Stimulated activated CD8-positive, alpha-beta memory T cell treated with anti-CD3 and anti-CD28 coated beads, Interleukin-4, amount 100 ng/mL, for 1 hour (primary cell): ENCODE data around the gene GABRG3.

ENCODE experiments used
- DNase-seq, 2 donors: peaks; one replicate each; pipeline ENCODE4 v3.0.0-alpha.2; 2020; ENCODE audit warnings: low read depth in 2 of 2, low spot score in 1 of 2

GABRG3 gene

GRCh38 chr15:26970712-26971210, at the start of gene GABRG3:
Gene GABRG3 (plus strand): TSS chr15:26971181.
- DNase-seq = no peak

GRCh38 chr15:26921433-26921832, 49.5 kb upstream of the GABRG3 start:
- no peak for DNase-seq

GRCh38 chr15:26926081-26926480, 44.9 kb upstream of the GABRG3 start:
- no peak for DNase-seq

DNA sequence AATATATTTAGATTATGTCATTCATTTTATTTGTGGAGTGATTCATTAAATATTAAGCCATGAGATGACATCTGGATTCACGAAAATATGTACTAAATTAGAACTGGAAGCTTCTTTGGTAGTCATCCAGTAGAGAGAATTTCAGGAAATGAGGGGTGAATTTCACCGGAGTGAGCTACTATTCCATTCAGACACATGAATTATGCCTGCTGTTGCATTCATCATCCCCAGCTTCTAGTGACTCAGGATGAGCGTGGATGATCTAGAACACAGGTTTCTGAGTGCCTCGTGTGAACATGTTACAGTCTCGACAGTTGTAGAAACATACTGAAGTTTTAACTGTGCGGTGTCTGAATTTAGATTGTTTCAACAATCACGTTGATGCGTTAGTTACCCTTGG, 42.9 kb upstream of the GABRG3 start:
- no peak for DNase-seq

DNA sequence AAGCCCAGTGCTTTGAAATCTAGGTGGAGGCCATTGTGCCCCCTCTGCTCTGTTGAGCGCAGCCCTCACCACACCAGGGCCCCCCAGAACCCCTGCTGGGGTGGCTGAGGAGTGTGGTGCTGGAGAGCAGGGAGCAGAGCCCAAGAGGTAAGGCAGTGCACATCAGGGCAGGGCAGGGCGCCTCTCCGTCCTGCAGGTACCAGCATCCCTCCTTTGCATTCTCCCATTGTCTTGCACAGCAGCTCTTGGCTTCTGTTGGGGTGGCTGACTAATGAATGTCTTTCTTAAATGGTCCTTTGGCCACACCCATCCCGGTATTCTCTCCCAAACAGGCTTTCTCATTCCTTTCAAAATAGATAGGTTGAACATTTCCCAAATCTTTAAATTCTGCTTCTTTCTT, 41.4 kb upstream of the GABRG3 start:
- no peak for DNase-seq

DNA sequence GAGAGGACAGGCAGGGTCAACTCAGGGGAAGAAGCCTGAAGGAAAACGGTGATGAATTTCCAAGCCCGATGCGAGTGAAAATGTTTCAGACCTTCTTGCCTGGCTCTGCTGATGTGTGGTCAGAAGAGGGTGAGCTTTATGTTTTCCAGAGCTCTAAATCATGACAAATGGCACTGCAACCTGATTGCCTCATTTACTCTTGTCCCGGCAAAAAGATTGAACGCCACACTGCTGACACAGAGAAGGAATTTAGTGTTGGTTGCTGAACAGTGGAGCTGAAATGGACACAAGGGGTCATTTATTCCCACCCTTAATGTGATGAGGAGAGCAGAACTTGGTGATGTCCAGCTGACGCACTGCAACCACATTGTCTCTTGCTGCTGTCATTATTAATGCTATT, 36.1 kb upstream of the GABRG3 start:
- no peak for DNase-seq

- no peak for DNase-seq
Measured at GRCh38 chr15:26935322-26935721, 35.7 kb upstream of the GABRG3 start.

GRCh38 chr15:26936502-26936901, 34.5 kb upstream of the GABRG3 start:
- DNase-seq = no peak

DNA sequence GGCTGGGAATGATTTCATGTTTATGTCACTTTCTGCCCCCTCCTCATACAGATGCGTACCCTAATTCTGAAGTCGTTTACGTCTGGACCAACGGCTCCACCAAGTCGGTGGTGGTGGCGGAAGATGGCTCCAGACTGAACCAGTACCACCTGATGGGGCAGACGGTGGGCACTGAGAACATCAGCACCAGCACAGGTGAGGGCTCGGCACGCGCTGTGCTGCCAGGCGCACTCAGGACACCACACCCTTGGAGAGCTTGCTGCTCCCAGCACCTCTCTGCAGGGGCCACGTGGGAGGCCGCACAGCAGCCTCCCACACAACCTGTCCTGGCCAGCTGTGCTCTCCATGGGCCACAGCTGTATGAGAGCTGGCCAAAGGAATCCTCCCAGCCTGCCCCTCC, 33.8 kb upstream of the GABRG3 start:
- DNase-seq = no peak

GRCh38 chr15:26939398-26939797, 31.6 kb upstream of the GABRG3 start:
- DNase-seq = no peak

DNA sequence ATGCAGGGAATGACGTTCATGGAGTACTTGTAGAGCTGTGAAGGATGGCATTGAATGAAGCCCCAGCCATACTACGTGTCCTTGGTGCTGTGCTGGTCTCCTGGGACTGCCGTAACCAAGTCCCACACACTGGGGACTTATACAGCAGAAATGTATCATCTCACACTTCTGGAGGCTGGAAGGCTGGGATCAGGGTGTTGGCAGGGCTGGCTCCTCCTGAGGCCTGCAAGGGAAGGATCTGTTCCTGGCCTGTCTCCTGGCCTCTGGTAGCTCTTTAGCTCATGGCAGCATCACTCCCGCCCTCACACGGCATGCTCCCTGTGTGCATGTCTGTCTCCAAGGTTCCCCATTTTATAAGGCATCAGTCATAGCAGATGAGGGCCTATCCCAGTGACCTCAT, 29.5 kb upstream of the GABRG3 start:
- DNase-seq = no peak

DNA sequence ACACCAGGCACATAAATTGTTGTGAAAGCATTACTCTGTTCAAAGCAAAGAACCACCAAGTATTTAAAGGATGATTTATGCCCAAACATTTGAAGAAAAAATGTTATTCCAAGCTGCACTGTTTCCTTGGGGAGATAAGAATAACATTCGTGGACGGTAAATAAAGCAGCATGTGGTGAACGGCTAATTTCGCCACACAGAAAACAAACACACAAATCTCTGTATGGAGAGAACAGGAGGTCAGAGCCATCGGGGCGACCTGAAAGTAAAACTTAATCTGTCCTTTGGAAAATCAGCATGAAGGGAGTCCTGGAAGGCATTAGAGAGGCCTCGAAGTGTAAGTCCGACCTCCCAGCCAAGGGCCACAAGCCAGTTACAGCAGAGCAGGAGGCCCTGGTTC, 27.1 kb upstream of the GABRG3 start:
- no peak for DNase-seq

GRCh38 chr15:26945046-26945445, 25.9 kb upstream of the GABRG3 start:
- no peak for DNase-seq

DNA sequence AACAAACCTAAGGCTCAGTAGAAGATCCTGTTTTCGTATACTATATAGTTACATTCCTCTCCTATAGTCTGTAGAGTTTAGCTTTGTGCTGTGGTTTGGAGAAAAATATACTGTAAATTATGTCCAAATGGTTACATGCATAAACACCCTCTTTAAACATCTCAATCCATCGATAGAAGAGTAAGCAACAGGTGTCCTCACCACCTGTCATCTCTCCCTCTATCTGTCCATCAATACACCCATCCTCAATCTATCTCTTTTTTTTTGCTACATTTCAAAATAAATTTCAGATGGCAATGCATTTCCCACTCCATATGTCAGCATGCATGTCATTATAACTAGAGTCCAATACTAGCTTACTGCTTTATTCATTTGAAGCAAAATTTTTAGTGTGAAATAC, 21.0 kb upstream of the GABRG3 start:
- no peak for DNase-seq

GRCh38 chr15:26954403-26954802, 16.6 kb upstream of the GABRG3 start:
- no peak for DNase-seq

- no peak for DNase-seq
Measured at GRCh38 chr15:26967719-26968269, 3.2 kb upstream of the GABRG3 start.

GRCh38 chr15:26968806-26969205, 2.2 kb upstream of the GABRG3 start:
- DNase-seq = no peak

DNA sequence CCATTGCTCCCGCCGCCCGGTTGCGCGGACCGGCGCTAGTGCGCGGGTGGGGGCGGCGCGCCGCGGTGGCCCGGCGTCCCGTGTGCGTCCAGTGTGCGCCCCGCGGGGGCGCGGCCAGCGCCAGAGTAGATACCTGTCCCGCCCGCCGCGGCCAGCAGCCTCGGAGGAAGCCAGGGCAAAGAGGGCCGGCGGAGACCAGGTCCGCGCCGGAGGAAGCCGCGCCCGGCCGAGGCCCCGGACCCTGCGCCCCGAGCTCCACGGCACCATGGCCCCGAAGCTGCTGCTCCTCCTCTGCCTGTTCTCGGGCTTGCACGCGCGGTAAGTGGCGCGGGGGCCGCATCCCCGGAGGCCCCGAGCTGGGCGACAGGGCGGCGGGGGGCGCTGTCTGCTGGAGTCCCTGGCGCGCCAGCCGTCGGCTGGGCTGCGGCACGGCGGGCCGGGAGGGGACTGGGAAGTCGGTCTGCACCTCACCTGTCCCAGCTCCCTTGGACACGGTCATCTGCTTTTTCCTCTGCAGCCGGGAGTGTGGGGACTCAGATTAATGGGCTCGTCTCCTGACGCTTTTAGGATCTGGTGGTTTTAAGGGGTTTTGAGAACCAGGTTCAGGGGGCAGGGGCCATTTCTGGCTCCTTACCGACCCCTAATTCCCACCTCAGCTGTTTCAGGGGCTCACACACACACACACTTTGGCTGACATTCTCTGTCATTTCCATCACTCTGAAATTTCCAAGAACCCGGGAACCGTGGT, 464 bp downstream of the GABRG3 start:
- no peak for DNase-seq

- no peak for DNase-seq
Measured at GRCh38 chr15:26972636-26973035, 1.7 kb downstream of the GABRG3 start.

GRCh38 chr15:26974120-26974780, 3.3 kb downstream of the GABRG3 start:
- no peak for DNase-seq

DNA sequence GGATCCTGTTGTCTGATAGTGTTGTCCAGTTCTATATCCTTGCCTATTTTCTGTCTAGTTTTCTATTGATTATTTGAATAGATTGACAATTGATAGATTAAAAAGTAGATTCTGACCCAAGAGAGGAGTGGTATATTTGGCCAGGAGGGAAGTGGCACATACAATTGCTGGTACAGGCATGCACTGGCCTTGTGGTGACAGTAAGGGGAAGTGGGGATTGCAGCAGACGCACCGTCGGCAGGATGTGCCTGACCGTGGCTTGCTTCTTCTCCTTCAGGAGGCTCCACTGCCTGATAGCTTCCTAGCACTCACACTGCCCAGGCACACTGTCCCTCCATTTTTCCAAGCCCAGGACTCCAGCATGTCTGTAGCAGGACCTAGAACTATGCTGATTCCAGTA, 10.5 kb downstream of the GABRG3 start:
- DNase-seq = no peak

- no peak for DNase-seq
Measured at GRCh38 chr15:26983822-26984221, 12.8 kb downstream of the GABRG3 start.
